Adrenal gland (tissue), 12 donors: ENCODE data around the gene LYRM4. TPM values are rescaled to one million over a fixed set of nuclear protein-coding genes. Genes with fewer than 3 reads are reported as not detected.
A peak's percentile ranks its signal among the peaks of the same experiment; 100 is the strongest.

Source experiments
- DNase-seq, 7 donors: peaks; one replicate each; pipeline ENCODE4 v3.0.0-alpha.2; 2019 to 2020
- H3K27ac ChIP-seq, 5 donors: fragments of 200-600 bp; sonication (generic) in 4 of 5; 1 replicate in 3 of 5; 2 replicates in 2 of 5; pipeline versions ENCODE4 v1.5.1 to v1.8.0; 2016 to 2020; ENCODE audit warnings: mild to moderate bottlenecking in 1 of 5
- H3K27me3 ChIP-seq: fragments of 200-600 bp; 2 replicates; pipeline ENCODE4 v1.8.0; 2021
- H3K36me3 ChIP-seq, 2 donors: fragments of 200-600 bp; replicated peaks in 1 of 2; 1 replicate in 1 of 2; 2 replicates in 1 of 2; pipeline versions ENCODE4 v1.5.1 to v1.8.0; 2018 to 2022
- H3K4me1 ChIP-seq, 2 donors: fragments of 200-600 bp; replicated peaks in 1 of 2; 1 replicate in 1 of 2; 2 replicates in 1 of 2; pipeline versions ENCODE4 v1.5.1 to v1.8.0; 2018 to 2021
- H3K4me3 ChIP-seq, 4 donors: fragments of 200-600 bp; sonication (generic) in 3 of 4; one replicate each; pipeline ENCODE4 v1.5.1; 2016 to 2018
- H3K9me3 ChIP-seq, 3 donors: fragments of 200-600 bp; sonication (generic) in 1 of 3; replicated peaks in 1 of 3; 1 replicate in 2 of 3; 2 replicates in 1 of 3; pipeline versions ENCODE4 v1.5.1 to v1.8.0; 2016 to 2021
- CTCF ChIP-seq, 6 experiments: fragments of 450-650 bp in 4 of 6; fragments of 200-600 bp in 2 of 6; sonication (generic) in 1 of 6; IDR thresholded peaks; 1 replicate in 5 of 6; 2 replicates in 1 of 6; pipeline versions ENCODE4 v1.5.1 to v1.8.0; 2016 to 2021; ENCODE audit warnings: antibody characterized with exemption in 6 of 6, mild to moderate bottlenecking in 2 of 6, moderate library complexity in 1 of 6
- POLR2A ChIP-seq, 2 donors: fragments of 450-650 bp; IDR thresholded peaks; one replicate each; pipeline ENCODE4 v1.6.1; 2017; ENCODE audit warnings: antibody characterized with exemption in 2 of 2, mild to moderate bottlenecking in 2 of 2, moderate library complexity in 1 of 2
- WGBS, 4 donors: extraction: QIAGEN DNeasy Blood & Tissue Kit in 2 of 4; methylation state at CpG; one replicate each; pipeline versions ENCODE4 v1.1.5 to v1.1.7; 2013 to 2017; 5-methylcytosine and 5-hydroxymethylcytosine counted together
- intact Hi-C, 2 donors: fragments of 100-400 bp; cut with DNase I; formaldehyde crosslinking; loops; one replicate each; pipeline versions ENCODE4 v1.14.1 to v1.15.0; 2022 to 2023
- polyA plus RNA-seq, 3 donors: library from polyadenylated mRNA; stranded (reverse); fragments of 200-250 nt in 2 of 3; fragments of 350-450 nt in 1 of 3; fragmentation: Illumina TruSeq in 1 of 3; extraction: RNeasy Lipid Tissue Mini Kit (QIAGEN cat#74804) in 1 of 3; gene quantifications; one replicate each; pipeline ENCODE4 v1.2.3, GENCODE V29; 2013 to 2014
- total RNA-seq, 9 donors: library from RNA; depleted of rRNA in 4 of 9; stranded (reverse); fragments of >200 nt in 4 of 9; fragments of 120-200 nt in 1 of 9; fragmentation: NEBNext Ultra II Directional in 1 of 9; extraction: Animal tissue kit (Norgen Biotek cat#: 25700) in 1 of 9; gene quantifications; one replicate each; pipeline versions ENCODE4 v1.1.0 to v1.2.4, GENCODE V29; 2013 to 2023
- donor health status: healthy with polysubstance abuse.
- donor health status: Bipolar disorder and iron deficiency.
- donor health status: DM: yes; HTN: yes; CAD: no.
- donor health status: DM: no; HTN: no; CAD: no.
- donor health status: DM: no; HTN: no; CAD: no.
- donor health status: DM: yes; HTN: yes; CAD: no.

Gene LYRM4
- total and polyA plus RNA-seq, 12 donors, result 16.1 to 65.1 (median 29.9) TPM

DNA sequence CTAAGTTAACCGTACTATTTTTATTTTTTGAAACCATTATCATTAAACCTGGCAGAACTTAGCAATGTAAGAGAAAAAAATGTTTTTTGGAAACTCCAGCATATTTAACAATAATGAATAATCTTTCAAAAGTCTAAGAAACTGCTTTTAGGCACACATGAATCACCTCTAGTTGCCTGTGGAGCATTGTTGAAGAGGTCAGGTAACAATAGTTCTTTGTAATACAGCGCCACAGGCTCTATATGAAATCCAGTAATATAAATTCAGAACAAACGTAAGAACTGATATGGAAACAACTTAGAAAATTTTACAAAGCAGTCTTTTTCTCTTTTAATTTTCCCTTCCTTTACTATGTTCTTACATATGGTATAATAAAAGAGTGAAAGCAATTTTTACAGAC lies 10.3 kb downstream of the LYRM4 start:
- 91 to 96% (median 93%) methylated on average over 3 of the region's 3 CpGs for WGBS, 4 donors
- H3K27me3 ChIP-seq, result no peaks in the 10 kb centered on the region
- no peak for DNase-seq
- no peak overlapping the region for H3K4me3 ChIP-seq
- H3K36me3 ChIP-seq, result no peaks in the 10 kb centered on the region
- no peak for TF ChIP-seq POLR2A (IDR thresholded peaks at IDR 0.05)
- no peak for TF ChIP-seq CTCF (IDR thresholded peaks at IDR 0.05)
- intact Hi-C loops, result no loop called here
- peaks cover 25 to 28% of the 10 kb centered on the region in 2 donors for H3K4me1 ChIP-seq
- no peak overlapping the region for H3K27ac ChIP-seq
- no peaks in the 10 kb centered on the region for H3K9me3 ChIP-seq

- Histone ChIP-seq H3K9me3 (no peaks in the 10 kb centered on the region), H3K27me3 (no peaks in the 10 kb centered on the region), H3K36me3 (no peaks in the 10 kb centered on the region), H3K4me3 (no peak overlapping the region), H3K27ac (peak overlapping the region in 2 of 5 donors; percentile 31 to 33), H3K4me1 (peaks cover 27 to 31% of the 10 kb centered on the region in 2 donors)
- 43 to 55% (median 48%) methylated on average over 5 of the region's 5 CpGs for WGBS, 4 donors
- peak in 1 of 7 donors; percentile 16 for DNase-seq
- intact Hi-C loops, result no loop called here
- TF ChIP-seq POLR2A (IDR thresholded peaks at IDR 0.05), result no peak
- no peak for TF ChIP-seq CTCF (IDR thresholded peaks at IDR 0.05)
Observed at GRCh38 chr6:5249451-5250122, 11.2 kb downstream of the LYRM4 start.

- Histone ChIP-seq H3K27ac (no peak overlapping the region), H3K9me3 (no peaks in the 10 kb centered on the region), H3K27me3 (no peaks in the 10 kb centered on the region), H3K36me3 (no peaks in the 10 kb centered on the region), H3K4me1 (peaks cover 27 to 31% of the 10 kb centered on the region in 2 donors), H3K4me3 (no peak overlapping the region)
- TF ChIP-seq CTCF (IDR thresholded peaks at IDR 0.05), result no peak
- no peak for TF ChIP-seq POLR2A (IDR thresholded peaks at IDR 0.05)
- WGBS, 4 donors, result 84 to 93% (median 92%) methylated on average over 9 of the region's 9 CpGs
- no peak for DNase-seq
- intact Hi-C loops, result no loop called here
Observed at GRCh38 chr6:5248302-5249098, 12.2 kb downstream of the LYRM4 start.

DNA sequence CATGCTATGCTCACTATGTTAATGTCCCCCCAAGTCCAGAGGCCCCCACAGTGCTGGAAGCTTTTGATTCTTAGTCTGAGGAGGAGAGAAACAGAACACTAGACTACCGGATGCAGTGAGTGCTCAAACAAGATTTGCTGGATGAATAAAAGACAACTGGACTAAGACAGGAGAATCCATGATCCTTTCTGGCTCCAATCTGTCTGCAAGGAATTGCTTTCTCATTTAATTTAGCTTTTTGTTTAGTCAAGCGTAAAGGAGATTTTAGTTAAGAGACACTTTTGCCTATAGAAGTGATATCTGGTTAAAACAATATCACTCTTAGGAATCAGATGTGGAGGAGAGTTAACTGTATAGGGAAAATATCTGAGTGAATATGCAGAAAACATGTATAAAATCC lies 13.5 kb downstream of the LYRM4 start:
- no peaks in the 10 kb centered on the region for H3K36me3 ChIP-seq
- H3K27me3 ChIP-seq, result no peaks in the 10 kb centered on the region
- no peaks in the 10 kb centered on the region for H3K9me3 ChIP-seq
- no peak for DNase-seq
- intact Hi-C loops, result no loop called here
- no peak for TF ChIP-seq CTCF (IDR thresholded peaks at IDR 0.05)
- TF ChIP-seq POLR2A (IDR thresholded peaks at IDR 0.05), result no peak
- no peak overlapping the region for H3K27ac ChIP-seq
- H3K4me1 ChIP-seq, result peaks cover 27 to 31% of the 10 kb centered on the region in 2 donors
- no peak overlapping the region for H3K4me3 ChIP-seq
- WGBS, 4 donors, result 93 to 98% (median 96%) methylated on average over 2 of the region's 2 CpGs
